ENCODE data around the gene NCEH1. TPM values are rescaled to one million over a fixed set of nuclear protein-coding genes. Genes with fewer than 3 reads are reported as not detected.

The NCEH1 gene

Small RNA genes lying within 50 kb of the gene (small RNA-seq; reads per million reads assigned to genes)
- not detected for gene RNU6-547P (ENCODE audit: insufficient read depth)

Measured in mesendoderm (in vitro differentiated cells).